Measurements from ENCODE around the gene IDH3A. TPM values are rescaled to one million over a fixed set of nuclear protein-coding genes. Genes with fewer than 3 reads are reported as not detected.

The IDH3A gene
- total and polyA plus RNA-seq, 3 donors from 2014 or later: 88.9 to 120 (median 119) TPM

DNA sequence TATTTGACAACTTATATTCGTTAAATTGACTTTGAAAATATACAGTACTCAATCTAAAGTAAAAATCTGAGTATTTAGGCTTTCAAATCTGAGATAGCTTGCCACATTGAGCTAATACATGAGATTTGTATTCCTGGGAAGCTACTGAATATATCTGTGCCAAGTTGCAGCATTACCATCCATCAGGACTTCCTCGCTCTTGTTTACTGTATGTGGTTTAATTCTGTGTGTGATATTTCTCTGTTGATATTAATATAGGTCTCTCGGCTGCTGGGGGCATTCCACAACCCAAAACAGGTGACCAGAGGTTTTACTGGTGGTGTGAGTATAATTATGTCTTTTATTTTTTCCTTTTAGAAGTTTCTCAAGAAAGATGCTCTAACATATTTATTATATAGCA lies 5.8 kb downstream of the IDH3A start:
- 73 to 84% methylated on average over 3 of the region's 3 CpGs for WGBS, 2 donors
- TF ChIP-seq, protein P1, sequence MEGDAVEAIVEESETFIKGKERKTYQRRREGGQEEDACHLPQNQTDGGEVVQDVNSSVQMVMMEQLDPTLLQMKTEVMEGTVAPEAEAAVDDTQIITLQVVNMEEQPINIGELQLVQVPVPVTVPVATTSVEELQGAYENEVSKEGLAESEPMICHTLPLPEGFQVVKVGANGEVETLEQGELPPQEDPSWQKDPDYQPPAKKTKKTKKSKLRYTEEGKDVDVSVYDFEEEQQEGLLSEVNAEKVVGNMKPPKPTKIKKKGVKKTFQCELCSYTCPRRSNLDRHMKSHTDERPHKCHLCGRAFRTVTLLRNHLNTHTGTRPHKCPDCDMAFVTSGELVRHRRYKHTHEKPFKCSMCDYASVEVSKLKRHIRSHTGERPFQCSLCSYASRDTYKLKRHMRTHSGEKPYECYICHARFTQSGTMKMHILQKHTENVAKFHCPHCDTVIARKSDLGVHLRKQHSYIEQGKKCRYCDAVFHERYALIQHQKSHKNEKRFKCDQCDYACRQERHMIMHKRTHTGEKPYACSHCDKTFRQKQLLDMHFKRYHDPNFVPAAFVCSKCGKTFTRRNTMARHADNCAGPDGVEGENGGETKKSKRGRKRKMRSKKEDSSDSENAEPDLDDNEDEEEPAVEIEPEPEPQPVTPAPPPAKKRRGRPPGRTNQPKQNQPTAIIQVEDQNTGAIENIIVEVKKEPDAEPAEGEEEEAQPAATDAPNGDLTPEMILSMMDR (IDR thresholded peaks at IDR 0.05): no peak
- no peak for TF ChIP-seq POLR2A (IDR thresholded peaks at IDR 0.05)
- Histone ChIP-seq H3K36me3 (ENCODE audit: low read depth, missing control alignments) (no peaks in the 10 kb centered on the region), H3K27me3 (no peaks in the 10 kb centered on the region), H3K9me3 (no peaks in the 10 kb centered on the region), H3K4me3 (no peak overlapping the region), H3K4me1 (peaks cover 21% of the 10 kb centered on the region), H3K27ac (peak overlapping the region in 1 of 2 donors; percentile 31)
- no peak for DNase-seq
- intact Hi-C loops (cut with DNase I; ENCODE audit: low total_unique reads): no loop called here

DNA sequence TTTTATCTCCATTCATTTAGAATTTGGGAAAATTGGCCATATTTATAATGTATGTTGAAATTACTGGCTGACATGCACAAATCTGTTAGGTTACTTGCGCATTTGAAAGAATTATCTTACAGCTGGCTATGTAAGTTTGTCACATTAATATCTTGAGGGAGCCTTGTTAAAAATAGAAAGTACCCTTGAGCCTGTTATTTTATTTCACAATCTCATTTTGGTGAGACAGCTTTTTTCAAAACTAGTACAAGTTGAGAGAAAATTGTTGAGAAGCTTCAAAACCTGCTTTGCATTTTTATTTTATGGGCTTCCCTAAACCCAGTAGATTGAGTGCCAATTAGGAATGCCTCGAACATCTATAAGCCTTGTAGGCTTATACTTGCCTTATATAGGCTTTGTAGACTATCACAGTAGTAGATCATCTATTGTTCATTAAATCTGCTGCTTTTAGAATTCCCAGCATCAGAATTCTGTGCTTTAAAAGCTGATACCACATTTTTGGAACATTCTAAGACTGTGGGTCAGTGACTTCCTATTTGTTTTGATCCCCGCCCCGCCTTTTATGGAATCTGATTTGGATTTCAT lies 6.3 kb downstream of the IDH3A start:
- no peaks in the 10 kb centered on the region for H3K27me3 ChIP-seq
- DNase-seq: no peak
- 68 to 69% methylated on average over 4 of the region's 4 CpGs for WGBS, 2 donors
- peak overlapping the region; percentile 31 to 46 for H3K27ac ChIP-seq
- no peaks in the 10 kb centered on the region for H3K9me3 ChIP-seq
- no peak overlapping the region for H3K4me3 ChIP-seq
- intact Hi-C loops (cut with DNase I; ENCODE audit: low total_unique reads): no loop called here
- no peak for TF ChIP-seq POLR2A (IDR thresholded peaks at IDR 0.05)
- TF ChIP-seq, protein P1 (IDR thresholded peaks at IDR 0.05): no peak
- H3K4me1 ChIP-seq: peaks cover 16% of the 10 kb centered on the region
- no peaks in the 10 kb centered on the region for H3K36me3 ChIP-seq (ENCODE audit: low read depth, missing control alignments)

DNA sequence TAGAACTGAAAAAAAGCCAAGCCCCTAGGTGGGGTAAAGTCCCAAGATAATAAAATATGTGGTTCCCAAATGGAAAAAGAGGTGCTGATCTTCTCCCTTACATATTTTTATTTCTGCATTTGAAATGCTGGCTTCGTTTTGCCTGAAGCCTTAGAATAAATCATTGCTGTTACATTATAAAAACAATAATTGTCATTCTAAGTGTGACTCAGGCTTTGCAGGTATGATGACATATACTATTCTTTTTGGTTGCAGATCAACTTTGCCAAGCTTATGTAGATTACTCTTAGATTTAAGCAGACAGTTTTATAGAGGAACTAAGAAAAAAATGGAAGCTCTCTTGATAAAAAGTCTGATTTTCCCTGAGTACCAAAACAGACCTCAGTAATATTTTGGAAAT lies 7.5 kb downstream of the IDH3A start:
- Histone ChIP-seq H3K27me3 (no peaks in the 10 kb centered on the region), H3K36me3 (ENCODE audit: low read depth, missing control alignments) (no peaks in the 10 kb centered on the region), H3K27ac (peak overlapping the region in 1 of 2 donors; percentile 31), H3K4me1 (peaks cover 15% of the 10 kb centered on the region), H3K9me3 (no peaks in the 10 kb centered on the region), H3K4me3 (no peak overlapping the region)
- WGBS, 2 donors: 66 to 78% methylated on average over 1 of the region's 1 CpG
- TF ChIP-seq, protein P1 (IDR thresholded peaks at IDR 0.05): no peak
- no peak for TF ChIP-seq POLR2A (IDR thresholded peaks at IDR 0.05)
- DNase-seq: no peak
- intact Hi-C loops (cut with DNase I; ENCODE audit: low total_unique reads): no loop called here

DNA sequence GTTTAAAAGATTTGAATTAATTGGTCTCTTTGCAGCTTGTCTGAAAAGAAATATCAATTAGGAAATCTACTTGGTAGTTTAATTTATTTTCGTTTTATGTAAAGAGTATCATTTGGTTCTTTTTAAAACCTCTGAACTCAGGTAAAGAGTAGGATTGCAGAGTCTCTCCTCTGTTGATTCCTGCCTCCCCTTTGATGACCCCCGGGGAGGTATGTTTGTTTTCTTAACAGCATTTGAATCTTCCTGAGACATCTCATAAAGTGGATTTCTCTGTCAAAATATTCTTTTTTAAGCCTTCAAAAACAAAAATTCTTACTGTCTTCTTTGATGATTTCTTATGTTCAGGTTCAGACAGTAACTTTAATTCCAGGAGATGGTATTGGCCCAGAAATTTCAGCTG lies 8.0 kb downstream of the IDH3A start:
- WGBS, 2 donors: 54 to 56% methylated on average over 1 to 2 of the region's 2 CpGs
- Histone ChIP-seq H3K27ac (no peak overlapping the region), H3K36me3 (ENCODE audit: low read depth, missing control alignments) (no peaks in the 10 kb centered on the region), H3K27me3 (no peaks in the 10 kb centered on the region), H3K4me1 (peaks cover 15% of the 10 kb centered on the region), H3K9me3 (no peaks in the 10 kb centered on the region), H3K4me3 (no peak overlapping the region)
- TF ChIP-seq, protein P1 (IDR thresholded peaks at IDR 0.05): no peak
- TF ChIP-seq POLR2A (IDR thresholded peaks at IDR 0.05): no peak
- no peak for DNase-seq
- intact Hi-C loops (cut with DNase I; ENCODE audit: low total_unique reads): no loop called here

GRCh38 chr15:78159395-78159794 lies 10.2 kb downstream of the IDH3A start:
- Histone ChIP-seq H3K36me3 (ENCODE audit: low read depth, missing control alignments) (no peaks in the 10 kb centered on the region), H3K4me1 (peaks cover 18% of the 10 kb centered on the region), H3K27ac (peak overlapping the region in 1 of 2 donors; percentile 10), H3K27me3 (no peaks in the 10 kb centered on the region), H3K9me3 (no peaks in the 10 kb centered on the region), H3K4me3 (no peak overlapping the region)
- TF ChIP-seq POLR2A (IDR thresholded peaks at IDR 0.05): no peak
- TF ChIP-seq, protein P1 (IDR thresholded peaks at IDR 0.05): no peak
- 90 to 96% methylated on average over 3 of the region's 3 CpGs for WGBS, 2 donors
- DNase-seq: no peak
- intact Hi-C loops (cut with DNase I; ENCODE audit: low total_unique reads): no loop called here
